Erythroblast (primary cell): ENCODE measurements around the gene C1orf52.

ENCODE experiments used
- DNase-seq, 2 experiments: peaks; one replicate each; lab custom pipeline; 2025; lab: John Stamatoyannopoulos, UW
- GATA1 ChIP-seq: IDR thresholded peaks from 2 replicates; pipeline ENCODE4 v1.6.1; 2011; ENCODE audit warnings: low read depth, mild to moderate bottlenecking, control low read depth, low read length, moderate library complexity
- POLR2A ChIP-seq: IDR thresholded peaks from 2 replicates; pipeline ENCODE4 v1.6.1; 2011; ENCODE audit warnings: mild to moderate bottlenecking, low read length

C1orf52 gene

DNA sequence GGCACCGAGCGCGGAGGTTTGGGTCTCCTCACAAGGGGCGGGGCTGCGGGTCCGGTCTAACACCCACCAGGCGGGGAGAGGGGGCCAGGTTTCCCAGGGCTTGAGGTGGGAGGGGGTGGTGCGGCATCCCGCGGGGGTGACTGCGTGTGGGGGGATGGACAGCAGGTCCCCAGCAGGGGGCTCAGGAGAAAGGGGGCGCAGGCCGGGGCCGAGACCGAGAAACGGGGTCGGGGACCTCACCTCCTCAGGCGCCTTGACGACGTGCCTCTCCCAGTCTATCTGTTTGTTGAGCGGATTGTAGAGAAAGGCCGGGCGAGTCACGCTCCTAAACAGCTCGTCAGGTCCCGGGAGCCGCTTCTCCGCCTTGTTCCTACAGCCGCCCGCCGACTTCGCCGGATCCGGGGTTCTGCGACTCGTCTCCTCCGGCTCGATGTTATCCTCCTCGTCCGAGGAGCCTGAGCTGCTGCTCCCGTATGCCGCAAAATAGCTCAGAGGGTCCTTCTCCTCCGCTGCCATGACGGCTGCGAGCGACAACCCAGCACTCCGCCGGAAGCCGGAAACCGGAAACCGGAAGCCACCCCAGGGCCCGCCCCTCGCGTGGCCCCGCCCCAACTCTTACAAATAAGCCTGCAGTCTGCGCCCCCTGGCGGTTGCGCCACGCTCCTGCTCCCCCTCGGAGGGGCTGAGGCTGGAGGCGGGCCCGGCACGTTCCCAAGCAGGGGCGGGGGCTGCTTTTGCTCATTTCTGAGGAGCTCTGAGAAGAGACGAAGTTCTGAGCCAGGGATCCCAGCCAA, at the start of gene C1orf52:
Gene C1orf52, minus strand, starts transcription at position 545 of the 794 bp plus-strand sequence. Its CDS starts 29 bp downstream, at position 516.
- DNase-seq: peak; percentile 94 to 97
- TF ChIP-seq POLR2A (peak; percentile 84), GATA1 (no peak)

GRCh38 chr1:85308833-85309350, 49.4 kb upstream of the C1orf52 start:
- no peak for DNase-seq
- no peak for TF ChIP-seq GATA1

GRCh38 chr1:85307987-85308832, 48.7 kb upstream of the C1orf52 start:
- TF ChIP-seq POLR2A (no peak), GATA1 (no peak)
- DNase-seq: peak; percentile 54 to 68

DNA sequence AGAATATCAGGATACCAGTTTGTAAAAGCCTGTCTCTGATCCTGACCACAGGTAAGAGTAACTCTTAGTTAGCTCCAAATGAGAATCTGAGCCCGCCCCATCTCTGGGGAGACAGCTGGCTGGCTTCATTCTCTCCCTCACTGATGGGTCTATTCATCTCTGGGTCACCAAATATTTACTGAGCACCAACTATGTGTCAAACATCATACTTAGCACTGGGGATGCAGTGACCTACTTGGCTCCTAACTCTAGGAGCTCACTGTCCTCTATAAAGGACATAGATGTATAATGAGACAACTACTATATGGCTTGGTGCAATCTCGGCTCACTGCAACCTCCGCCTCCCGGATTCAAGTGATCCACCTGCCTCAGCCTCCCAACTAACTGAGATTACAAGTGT, 46.8 kb upstream of the C1orf52 start:
- DNase-seq: no peak
- TF ChIP-seq GATA1 (no peak), POLR2A (no peak)

- no peak for TF ChIP-seq GATA1
- TF ChIP-seq POLR2A: no peak
- no peak for DNase-seq
Measured at GRCh38 chr1:85303440-85304162, 44.1 kb upstream of the C1orf52 start.

- no peak for TF ChIP-seq GATA1
- no peak for TF ChIP-seq POLR2A
- DNase-seq: no peak
Measured at GRCh38 chr1:85300140-85300539, 40.7 kb upstream of the C1orf52 start.

- no peak for TF ChIP-seq POLR2A
- no peak for TF ChIP-seq GATA1
- DNase-seq: no peak
Measured at GRCh38 chr1:85297855-85298629, 38.6 kb upstream of the C1orf52 start.

DNA sequence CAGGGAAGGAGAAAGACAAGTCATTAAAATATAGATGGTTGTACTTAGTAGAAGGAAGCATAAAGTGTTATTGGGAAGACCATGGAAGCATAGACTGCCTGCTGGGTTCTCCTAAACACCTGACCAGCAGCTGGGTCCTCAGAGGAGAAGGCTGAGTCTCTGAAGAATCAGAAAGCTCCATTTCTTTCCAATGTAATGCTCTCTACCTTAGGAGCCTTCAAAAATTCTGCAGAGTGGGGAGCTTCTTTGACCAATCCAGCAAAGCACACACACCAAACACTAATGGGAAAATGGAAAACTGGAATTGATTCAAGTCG, 38.0 kb upstream of the C1orf52 start:
- DNase-seq: no peak
- TF ChIP-seq POLR2A: no peak
- no peak for TF ChIP-seq GATA1

DNA sequence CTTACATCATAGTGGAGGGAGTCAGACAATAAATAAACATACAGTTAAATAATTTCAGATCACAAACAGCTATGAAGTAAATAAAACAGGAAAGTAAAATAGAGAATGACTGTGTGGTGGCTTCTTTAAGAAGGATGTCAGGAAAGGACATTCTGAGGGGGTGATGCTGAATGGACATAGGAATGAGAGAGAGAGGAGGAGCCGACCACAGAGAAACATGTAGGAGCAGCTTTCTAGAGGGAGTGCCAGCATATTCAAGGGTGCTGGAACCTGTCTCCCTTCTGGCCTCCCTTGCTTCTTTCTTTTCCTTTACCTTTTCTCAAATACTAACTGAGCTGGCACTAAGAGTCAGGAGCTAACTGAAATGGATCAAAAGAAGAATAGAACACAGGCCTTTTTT, 37.5 kb upstream of the C1orf52 start:
- no peak for TF ChIP-seq POLR2A
- no peak for TF ChIP-seq GATA1
- DNase-seq: no peak

DNA sequence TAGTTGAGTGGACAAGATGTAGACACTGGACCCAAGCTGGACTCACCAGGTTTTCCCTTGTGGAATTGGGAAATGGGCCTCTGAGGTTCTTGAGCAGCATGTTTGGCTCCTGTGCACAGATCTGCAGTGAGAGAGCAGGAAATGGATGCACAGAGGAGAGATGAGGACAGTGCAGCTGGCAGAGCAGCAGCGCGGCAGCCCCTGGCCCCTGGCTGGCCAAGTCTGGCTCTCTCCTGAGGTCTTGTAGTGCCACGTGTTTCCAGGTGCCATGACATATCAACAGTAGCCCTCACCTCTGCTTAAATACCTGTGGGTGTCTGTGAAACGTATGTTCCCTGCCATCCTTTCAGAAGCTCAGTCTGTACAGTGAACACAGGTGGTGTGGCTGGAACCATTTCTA, 36.2 kb upstream of the C1orf52 start:
- TF ChIP-seq POLR2A (no peak), GATA1 (no peak)
- DNase-seq: no peak

DNA sequence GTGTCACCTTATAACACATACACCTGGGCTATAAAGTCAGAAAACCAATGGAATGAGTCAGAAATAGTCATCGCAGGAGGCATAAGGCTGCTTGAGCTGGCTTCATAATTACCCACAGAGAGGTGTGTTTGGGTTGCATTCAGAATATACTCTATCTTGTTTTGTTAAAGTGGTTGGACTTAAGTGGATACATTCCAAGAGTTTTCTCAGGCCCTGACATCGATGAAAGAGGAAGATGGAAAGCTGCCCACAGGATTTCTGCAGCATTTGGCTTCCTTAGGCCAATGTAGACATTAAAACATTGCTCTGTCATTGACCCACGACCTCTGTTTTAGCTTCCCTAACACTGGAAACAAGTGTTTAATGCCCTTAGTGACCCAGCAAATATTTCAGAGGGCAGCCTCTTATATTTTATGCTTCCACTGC, 35.6 kb upstream of the C1orf52 start:
- DNase-seq: no peak
- no peak for TF ChIP-seq POLR2A
- no peak for TF ChIP-seq GATA1

- DNase-seq: no peak
- no peak for TF ChIP-seq POLR2A
- no peak for TF ChIP-seq GATA1
Measured at GRCh38 chr1:85290826-85291225, 31.4 kb upstream of the C1orf52 start.

DNA sequence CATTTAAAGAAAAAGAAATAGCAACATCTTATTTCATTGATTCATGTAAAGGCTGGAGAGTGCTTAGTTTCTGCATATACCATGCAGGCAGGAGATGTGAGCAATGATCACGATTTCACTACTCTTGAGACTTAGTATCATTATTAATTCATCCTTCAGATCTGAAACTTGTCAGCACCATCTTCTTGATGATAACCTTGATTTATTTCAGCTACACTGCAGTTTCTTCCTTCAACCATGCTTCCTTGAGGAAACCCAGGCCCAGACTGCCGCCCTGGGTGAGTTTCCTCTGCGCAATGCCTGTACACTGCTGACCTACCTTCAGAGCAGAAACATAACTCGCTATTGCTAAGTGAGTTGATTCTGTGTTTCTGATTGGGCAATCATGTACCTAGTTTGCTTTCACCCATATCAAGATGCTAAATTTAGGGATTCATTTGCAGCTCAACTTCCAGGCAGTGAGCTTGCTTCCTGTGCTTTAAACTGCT, 30.4 kb upstream of the C1orf52 start:
- TF ChIP-seq GATA1 (no peak), POLR2A (no peak)
- no peak for DNase-seq

DNA sequence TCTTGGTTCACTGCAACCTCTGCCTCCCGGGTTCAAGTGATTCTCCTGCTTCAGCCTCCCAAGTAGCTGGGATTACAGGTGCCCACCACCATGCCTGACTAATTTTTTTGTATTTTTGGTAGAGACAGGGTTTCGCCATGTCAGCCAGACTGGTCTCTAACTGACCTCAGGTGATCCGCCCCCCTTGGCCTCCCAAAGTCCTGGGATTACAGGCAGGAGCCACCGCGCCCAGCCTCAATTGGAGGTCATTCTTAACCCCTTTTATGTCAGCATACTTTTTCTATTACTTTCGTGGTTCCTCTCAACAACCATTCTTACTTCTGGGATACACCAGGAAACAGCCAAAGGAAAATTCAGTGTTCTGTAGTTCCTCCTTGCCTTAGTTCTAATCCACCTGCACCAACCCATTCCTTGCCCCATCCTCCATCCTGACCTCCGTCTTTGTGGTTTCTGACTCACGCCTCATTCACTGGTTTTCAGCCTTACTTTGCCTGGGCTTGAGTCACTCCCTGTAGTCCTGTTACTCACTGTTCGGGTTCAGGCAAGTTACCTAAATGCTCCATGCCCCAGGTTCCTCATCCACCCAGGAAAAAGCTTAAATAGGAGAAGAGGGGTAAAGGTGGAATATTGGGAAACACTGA, 29.9 kb upstream of the C1orf52 start:
- no peak for TF ChIP-seq GATA1
- DNase-seq: no peak
